ENCODE measurements around the gene GUK1. TPM values are rescaled to one million over a fixed set of nuclear protein-coding genes. Genes with fewer than 3 reads are reported as not detected.

The GUK1 gene
- total RNA-seq, 1 experiment from 2014 or later, result 111 TPM

GRCh38 chr1:228154670-228155571 lies 14.8 kb downstream of the GUK1 start:
- CTCF ChIA-PET, result no interaction called here
- H3K36me3 Mint-ChIP-seq, result no peaks in the 10 kb centered on the region
- no peak for ATAC-seq
- peaks cover 16% of the 10 kb centered on the region for H3K27me3 Mint-ChIP-seq (ENCODE audit: low read depth)
- POLR2A ChIA-PET, result no interaction called here
- no peaks in the 10 kb centered on the region for H3K4me1 Mint-ChIP-seq
- no peak for TF ChIP-seq ARID4B (CRISPR knock-in tag; IDR thresholded peaks at IDR 0.05; ENCODE audit: borderline replicate concordance)
- TF ChIP-seq NR3C1 (CRISPR knock-in tag; conservative IDR thresholded peaks at IDR 0.05; ENCODE audit: low read depth), result no peak
- TF ChIP-seq USF1 (CRISPR knock-in tag; IDR thresholded peaks at IDR 0.05), result no peak
- no peak for TF ChIP-seq GABPB1 (CRISPR knock-in tag; IDR thresholded peaks at IDR 0.05)
- no peak for TF ChIP-seq ZNF512 (CRISPR knock-in tag; IDR thresholded peaks at IDR 0.05; ENCODE audit: borderline replicate concordance)
- TF ChIP-seq ZNF416 (CRISPR knock-in tag; IDR thresholded peaks at IDR 0.05), result no peak
- no peak for TF ChIP-seq ETV6 (CRISPR knock-in tag; IDR thresholded peaks at IDR 0.05)
- no peak for TF ChIP-seq SP1 (CRISPR knock-in tag; conservative IDR thresholded peaks at IDR 0.05)
- TF ChIP-seq ZNF423 (CRISPR knock-in tag; IDR thresholded peaks at IDR 0.05), result no peak
- no peak for TF ChIP-seq IRF1 (CRISPR knock-in tag; IDR thresholded peaks at IDR 0.05)
- no peak for TF ChIP-seq ATF1 (CRISPR knock-in tag; IDR thresholded peaks at IDR 0.05)
- no peak for TF ChIP-seq EMX1 (CRISPR knock-in tag; IDR thresholded peaks at IDR 0.05)
- TF ChIP-seq GRHL2 (CRISPR knock-in tag; IDR thresholded peaks at IDR 0.05; ENCODE audit: insufficient replicate concordance, severe bottlenecking), result no peak
- no peak for TF ChIP-seq FOXP1 (CRISPR knock-in tag; IDR thresholded peaks at IDR 0.05; ENCODE audit: borderline replicate concordance)
- TF ChIP-seq NFE2L1 (CRISPR knock-in tag; IDR thresholded peaks at IDR 0.05), result no peak
- TF ChIP-seq PRRX2 (CRISPR knock-in tag; IDR thresholded peaks at IDR 0.05), result no peak
- TF ChIP-seq ATF3 (CRISPR knock-in tag; conservative IDR thresholded peaks at IDR 0.05), result no peak
- H3K27ac Mint-ChIP-seq, result no peak overlapping the region
- H3K9me3 Mint-ChIP-seq, result no peaks in the 10 kb centered on the region
- peak; percentile 6 for DNase-seq (ENCODE audit: low spot score)
- H3K4me3 Mint-ChIP-seq, result no peak overlapping the region
